Caco-2 (cell line): Measurements from ENCODE around the gene ZBTB14. TPM values are rescaled to one million over a fixed set of nuclear protein-coding genes. Genes with fewer than 3 reads are reported as not detected.

Experiments used
- BruUV-seq: library from RNA; stranded (reverse); fragments of 400-500 nt; replicated peaks from 2 replicates; lab custom pipeline; 2021; lab: Mats Ljungman, UMichigan
- CTCF ChIA-PET: fragments of 300-600 bp; sonication (Branson Sonifier 250); formaldehyde crosslinking; loops from one replicate; lab custom pipeline; 2022; ENCODE audit warnings: antibody characterized with exemption; lab: Charles Lee
- POLR2A ChIA-PET: fragments of 300-600 bp; sonication (Branson Sonifier 250); formaldehyde crosslinking; loops from one replicate; lab custom pipeline; 2022; ENCODE audit warnings: antibody characterized with exemption; lab: Charles Lee
- DNase-seq, 2 experiments: peaks; one replicate each; pipeline versions ENCODE4 v3.0.0 to v3.0.0-alpha.2; 2020 to 2022
- H3K27me3 ChIP-seq: replicated peaks from 2 replicates; pipeline ENCODE4 v1.6.0; 2011; ENCODE audit warnings: low read length; ENCODE audit not compliant: control insufficient read depth, insufficient read depth
- H3K36me3 ChIP-seq: 2 replicates; pipeline ENCODE4 v1.5.1; 2011; ENCODE audit warnings: low read length; ENCODE audit not compliant: control insufficient read depth, insufficient read depth
- H3K4me1 ChIP-seq: fragments of 250-450 bp; sonication (Bioruptor Pico); 2 replicates; pipeline ENCODE4 v1.5.1; 2020; ENCODE audit warnings: mild to moderate bottlenecking
- H3K4me3 ChIP-seq: 2 replicates; pipeline ENCODE4 v1.5.1; 2011; ENCODE audit warnings: low read depth, mild to moderate bottlenecking, control low read depth, low read length
- H3K9me3 ChIP-seq: fragments of 250-450 bp; sonication (Bioruptor Pico); 2 replicates; pipeline ENCODE4 v1.5.1; 2020; ENCODE audit warnings: mild to moderate bottlenecking, moderate library complexity
- H3K27ac Mint-ChIP-seq: one replicate; pipeline ENCODE4 v1.8.0; 2022; ENCODE audit warnings: mixed read lengths; ENCODE audit not compliant: unreplicated experiment
- H3K27me3 Mint-ChIP-seq: one replicate; pipeline ENCODE4 v1.8.0; 2022; ENCODE audit warnings: mixed read lengths; ENCODE audit not compliant: insufficient read depth, unreplicated experiment
- H3K36me3 Mint-ChIP-seq: one replicate; pipeline ENCODE4 v1.8.0; 2022; ENCODE audit warnings: mild to moderate bottlenecking, mixed read lengths; ENCODE audit not compliant: insufficient read depth, unreplicated experiment
- H3K4me1 Mint-ChIP-seq: one replicate; pipeline ENCODE4 v1.8.0; 2022; ENCODE audit warnings: low read depth, mixed read lengths; ENCODE audit not compliant: unreplicated experiment
- H3K4me3 Mint-ChIP-seq: one replicate; pipeline ENCODE4 v1.8.0; 2022; ENCODE audit warnings: mild to moderate bottlenecking, moderate library complexity, mixed read lengths; ENCODE audit not compliant: unreplicated experiment
- H3K9me3 Mint-ChIP-seq: one replicate; pipeline ENCODE4 v1.8.0; 2022; ENCODE audit warnings: mixed read lengths; ENCODE audit not compliant: unreplicated experiment
- intact Hi-C: fragments of 100-400 bp; cut with micrococcal nuclease; formaldehyde crosslinking; loops from one replicate; pipeline ENCODE4 v1.10.0; 2022; ENCODE audit not compliant: unreplicated experiment
- total RNA-seq: library from RNA; stranded (reverse); gene quantifications from 2 replicates; pipeline ENCODE4 v1.2.3, GENCODE V29; 2022
- TF ChIP-seq, protein P1 (sequence below), 2 experiments: fragments of 200-600 bp in 1 of 2; IDR thresholded peaks; 1 replicate in 1 of 2; 2 replicates in 1 of 2; pipeline versions ENCODE4 v1.5.1 to v1.8.0; 2011 to 2022; ENCODE audit warnings: antibody characterized with exemption in 1 of 2, control low read depth in 1 of 2, inconsistent platforms in 1 of 2, low read depth in 1 of 2, low read length in 1 of 2, mild to moderate bottlenecking in 1 of 2, moderate library complexity in 1 of 2; ENCODE audit not compliant: insufficient read depth in 1 of 2, severe bottlenecking in 1 of 2, unreplicated experiment in 1 of 2

ZBTB14 gene
- total RNA-seq, 1 experiment from 2014 or later: 14.7 TPM

DNA sequence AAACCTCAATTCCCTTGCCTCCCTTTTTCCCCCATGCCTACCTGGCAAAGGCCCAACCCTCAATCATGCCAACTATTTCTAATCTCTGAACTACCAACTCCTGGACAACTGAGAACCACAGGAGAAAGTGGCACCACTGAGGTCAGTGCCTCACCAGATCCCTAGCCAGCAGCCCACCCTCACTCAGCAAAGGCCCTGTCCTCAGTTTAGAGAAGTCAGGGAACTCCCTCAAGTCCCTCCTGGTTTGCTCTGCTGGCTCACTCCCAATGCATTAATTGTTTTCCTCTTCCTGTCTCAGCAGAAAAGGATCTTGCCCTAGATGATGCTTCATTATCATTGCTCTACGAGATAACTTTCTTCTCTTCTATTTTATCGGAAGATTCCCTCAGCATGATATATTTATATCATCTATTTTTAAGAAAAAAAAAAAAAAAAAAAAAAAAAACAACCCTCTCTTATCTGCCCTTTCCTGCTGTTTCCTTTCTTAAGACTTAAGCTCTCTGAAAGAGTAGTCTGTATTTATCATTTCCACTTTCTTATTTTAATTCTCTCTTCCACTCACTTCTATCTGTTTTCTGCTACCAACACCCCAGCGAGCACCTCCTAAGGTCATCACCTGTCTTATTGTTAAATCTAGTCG lies 22.7 kb upstream of the ZBTB14 start:
- no TSS peak for BruUV-seq
- H3K4me1 ChIP-seq: no peaks in the 10 kb centered on the region
- H3K27me3 ChIP-seq: no peaks in the 10 kb centered on the region
- Mint-ChIP-seq H3K27ac (no peak overlapping the region), H3K36me3 (no peaks in the 10 kb centered on the region), H3K9me3 (no peaks in the 10 kb centered on the region), H3K27me3 (peaks cover 20% of the 10 kb centered on the region), H3K4me1 (no peaks in the 10 kb centered on the region), H3K4me3 (no peak overlapping the region)
- TF ChIP-seq, protein P1, sequence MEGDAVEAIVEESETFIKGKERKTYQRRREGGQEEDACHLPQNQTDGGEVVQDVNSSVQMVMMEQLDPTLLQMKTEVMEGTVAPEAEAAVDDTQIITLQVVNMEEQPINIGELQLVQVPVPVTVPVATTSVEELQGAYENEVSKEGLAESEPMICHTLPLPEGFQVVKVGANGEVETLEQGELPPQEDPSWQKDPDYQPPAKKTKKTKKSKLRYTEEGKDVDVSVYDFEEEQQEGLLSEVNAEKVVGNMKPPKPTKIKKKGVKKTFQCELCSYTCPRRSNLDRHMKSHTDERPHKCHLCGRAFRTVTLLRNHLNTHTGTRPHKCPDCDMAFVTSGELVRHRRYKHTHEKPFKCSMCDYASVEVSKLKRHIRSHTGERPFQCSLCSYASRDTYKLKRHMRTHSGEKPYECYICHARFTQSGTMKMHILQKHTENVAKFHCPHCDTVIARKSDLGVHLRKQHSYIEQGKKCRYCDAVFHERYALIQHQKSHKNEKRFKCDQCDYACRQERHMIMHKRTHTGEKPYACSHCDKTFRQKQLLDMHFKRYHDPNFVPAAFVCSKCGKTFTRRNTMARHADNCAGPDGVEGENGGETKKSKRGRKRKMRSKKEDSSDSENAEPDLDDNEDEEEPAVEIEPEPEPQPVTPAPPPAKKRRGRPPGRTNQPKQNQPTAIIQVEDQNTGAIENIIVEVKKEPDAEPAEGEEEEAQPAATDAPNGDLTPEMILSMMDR (IDR thresholded peaks at IDR 0.05; ENCODE audit: insufficient read depth in 1 of 2, low read depth in 1 of 2, low read length in 1 of 2, severe bottlenecking in 1 of 2, unreplicated experiment in 1 of 2): no peak
- POLR2A ChIA-PET: no interaction called here
- H3K4me3 ChIP-seq: no peak overlapping the region
- no peaks in the 10 kb centered on the region for H3K36me3 ChIP-seq
- DNase-seq: no peak
- CTCF ChIA-PET: no interaction called here
- no peaks in the 10 kb centered on the region for H3K9me3 ChIP-seq
- intact Hi-C loops: no loop called here

DNA sequence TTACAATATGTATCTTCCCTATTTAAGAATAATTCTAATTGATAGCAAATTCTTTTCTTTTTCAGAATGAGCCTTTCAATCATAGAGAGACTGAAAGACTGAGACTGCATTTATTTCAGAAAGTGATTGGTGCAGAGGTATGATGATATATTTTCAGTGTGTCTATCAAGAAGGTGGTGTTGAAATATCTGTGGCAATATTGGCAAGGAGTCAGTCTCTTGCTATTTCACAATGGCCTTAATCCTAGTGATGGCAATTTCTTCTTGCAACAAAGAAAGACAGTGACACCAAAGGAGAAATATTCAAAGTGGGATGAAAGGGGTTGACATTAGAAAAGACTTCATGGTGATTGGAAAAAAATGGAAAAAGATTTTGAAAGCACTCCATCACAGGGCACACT lies 21.7 kb upstream of the ZBTB14 start:
- H3K27me3 ChIP-seq: no peaks in the 10 kb centered on the region
- Mint-ChIP-seq H3K4me3 (no peak overlapping the region), H3K9me3 (no peaks in the 10 kb centered on the region), H3K27me3 (peaks cover 15% of the 10 kb centered on the region), H3K36me3 (no peaks in the 10 kb centered on the region), H3K27ac (no peak overlapping the region), H3K4me1 (no peaks in the 10 kb centered on the region)
- intact Hi-C loops: no loop called here
- H3K9me3 ChIP-seq: no peaks in the 10 kb centered on the region
- BruUV-seq: no TSS peak
- no peak overlapping the region for H3K4me3 ChIP-seq
- no peaks in the 10 kb centered on the region for H3K36me3 ChIP-seq
- ChIA-PET POLR2A (no interaction called here), CTCF (no interaction called here)
- H3K4me1 ChIP-seq: no peaks in the 10 kb centered on the region
- DNase-seq: no peak
- TF ChIP-seq, protein P1 (IDR thresholded peaks at IDR 0.05; ENCODE audit: insufficient read depth in 1 of 2, low read depth in 1 of 2, low read length in 1 of 2, severe bottlenecking in 1 of 2, unreplicated experiment in 1 of 2): no peak

DNA sequence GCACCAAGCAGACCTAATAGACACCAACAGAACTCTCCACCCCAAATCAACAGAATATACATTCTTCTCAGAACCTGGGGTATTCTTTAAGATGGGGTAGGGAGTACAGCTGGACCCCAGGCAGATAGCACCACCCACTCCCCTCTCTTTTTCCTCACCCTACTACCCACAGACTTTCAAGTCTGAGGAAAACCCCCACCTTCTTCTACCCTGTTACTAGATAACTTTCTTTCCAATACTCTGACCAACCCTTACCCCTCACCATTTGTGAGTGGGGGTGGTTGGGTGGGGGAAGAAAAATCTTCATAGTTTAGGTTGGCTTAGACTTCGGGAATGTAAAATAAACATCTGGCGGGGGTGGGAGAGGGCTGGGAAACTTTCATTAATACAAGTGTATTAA lies 20.3 kb upstream of the ZBTB14 start:
- POLR2A ChIA-PET: no interaction called here
- no TSS peak for BruUV-seq
- CTCF ChIA-PET: no interaction called here
- Mint-ChIP-seq H3K27ac (no peak overlapping the region), H3K4me1 (no peaks in the 10 kb centered on the region), H3K9me3 (no peaks in the 10 kb centered on the region), H3K36me3 (no peaks in the 10 kb centered on the region), H3K4me3 (no peak overlapping the region), H3K27me3 (peaks cover 22% of the 10 kb centered on the region)
- Histone ChIP-seq H3K4me1 (no peaks in the 10 kb centered on the region), H3K27me3 (no peaks in the 10 kb centered on the region), H3K4me3 (no peak overlapping the region), H3K36me3 (no peaks in the 10 kb centered on the region), H3K9me3 (no peaks in the 10 kb centered on the region)
- intact Hi-C loops: no loop called here
- TF ChIP-seq, protein P1 (IDR thresholded peaks at IDR 0.05; ENCODE audit: insufficient read depth in 1 of 2, low read depth in 1 of 2, low read length in 1 of 2, severe bottlenecking in 1 of 2, unreplicated experiment in 1 of 2): no peak
- no peak for DNase-seq
